Tibial nerve (tissue), 4 donors: ENCODE data around the gene PSRC1.

Source experiments
- EP300 ChIP-seq, 2 donors: sonication (generic); formaldehyde crosslinking; IDR thresholded peaks; one replicate each; pipeline ENCODE4 v1.6.1; 2017; ENCODE audit warnings: antibody characterized with exemption in 2 of 2, mild to moderate bottlenecking in 1 of 2
- TF ChIP-seq, protein P1 (sequence below), 5 experiments: fragments of 200-600 bp in 3 of 5; fragments of 450-650 bp in 2 of 5; sonication (generic) in 3 of 5; IDR thresholded peaks; one replicate each; pipeline ENCODE4 v1.5.1; 2016 to 2019; ENCODE audit warnings: antibody characterized with exemption in 5 of 5, mild to moderate bottlenecking in 3 of 5, moderate library complexity in 2 of 5

DNA sequence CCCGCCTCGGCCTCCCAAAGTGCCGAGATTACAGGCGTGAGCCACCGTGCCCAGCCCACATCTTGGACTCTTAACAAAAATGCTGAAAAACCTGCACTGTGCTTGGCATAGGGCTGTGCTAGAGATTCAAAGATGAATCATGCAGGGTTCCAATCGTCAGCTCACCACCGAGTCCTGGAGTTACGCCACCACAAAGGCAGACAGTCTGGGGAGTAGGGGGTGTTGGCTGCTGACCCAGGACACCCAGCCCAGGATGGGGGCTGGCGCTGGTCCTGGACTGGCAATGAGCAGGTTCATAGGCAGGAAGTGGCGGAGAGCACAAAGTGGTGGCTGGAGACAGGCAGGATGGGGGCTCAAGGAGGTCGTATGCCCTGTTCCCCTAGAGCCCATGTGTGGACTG lies 16.0 kb downstream of the PSRC1 start:
- TF ChIP-seq, protein P1, sequence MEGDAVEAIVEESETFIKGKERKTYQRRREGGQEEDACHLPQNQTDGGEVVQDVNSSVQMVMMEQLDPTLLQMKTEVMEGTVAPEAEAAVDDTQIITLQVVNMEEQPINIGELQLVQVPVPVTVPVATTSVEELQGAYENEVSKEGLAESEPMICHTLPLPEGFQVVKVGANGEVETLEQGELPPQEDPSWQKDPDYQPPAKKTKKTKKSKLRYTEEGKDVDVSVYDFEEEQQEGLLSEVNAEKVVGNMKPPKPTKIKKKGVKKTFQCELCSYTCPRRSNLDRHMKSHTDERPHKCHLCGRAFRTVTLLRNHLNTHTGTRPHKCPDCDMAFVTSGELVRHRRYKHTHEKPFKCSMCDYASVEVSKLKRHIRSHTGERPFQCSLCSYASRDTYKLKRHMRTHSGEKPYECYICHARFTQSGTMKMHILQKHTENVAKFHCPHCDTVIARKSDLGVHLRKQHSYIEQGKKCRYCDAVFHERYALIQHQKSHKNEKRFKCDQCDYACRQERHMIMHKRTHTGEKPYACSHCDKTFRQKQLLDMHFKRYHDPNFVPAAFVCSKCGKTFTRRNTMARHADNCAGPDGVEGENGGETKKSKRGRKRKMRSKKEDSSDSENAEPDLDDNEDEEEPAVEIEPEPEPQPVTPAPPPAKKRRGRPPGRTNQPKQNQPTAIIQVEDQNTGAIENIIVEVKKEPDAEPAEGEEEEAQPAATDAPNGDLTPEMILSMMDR (IDR thresholded peaks at IDR 0.05) = no peak
- no peak for TF ChIP-seq EP300 (IDR thresholded peaks at IDR 0.05)
